ENCODE data around the gene GPBP1L1.

The GPBP1L1 gene

DNA sequence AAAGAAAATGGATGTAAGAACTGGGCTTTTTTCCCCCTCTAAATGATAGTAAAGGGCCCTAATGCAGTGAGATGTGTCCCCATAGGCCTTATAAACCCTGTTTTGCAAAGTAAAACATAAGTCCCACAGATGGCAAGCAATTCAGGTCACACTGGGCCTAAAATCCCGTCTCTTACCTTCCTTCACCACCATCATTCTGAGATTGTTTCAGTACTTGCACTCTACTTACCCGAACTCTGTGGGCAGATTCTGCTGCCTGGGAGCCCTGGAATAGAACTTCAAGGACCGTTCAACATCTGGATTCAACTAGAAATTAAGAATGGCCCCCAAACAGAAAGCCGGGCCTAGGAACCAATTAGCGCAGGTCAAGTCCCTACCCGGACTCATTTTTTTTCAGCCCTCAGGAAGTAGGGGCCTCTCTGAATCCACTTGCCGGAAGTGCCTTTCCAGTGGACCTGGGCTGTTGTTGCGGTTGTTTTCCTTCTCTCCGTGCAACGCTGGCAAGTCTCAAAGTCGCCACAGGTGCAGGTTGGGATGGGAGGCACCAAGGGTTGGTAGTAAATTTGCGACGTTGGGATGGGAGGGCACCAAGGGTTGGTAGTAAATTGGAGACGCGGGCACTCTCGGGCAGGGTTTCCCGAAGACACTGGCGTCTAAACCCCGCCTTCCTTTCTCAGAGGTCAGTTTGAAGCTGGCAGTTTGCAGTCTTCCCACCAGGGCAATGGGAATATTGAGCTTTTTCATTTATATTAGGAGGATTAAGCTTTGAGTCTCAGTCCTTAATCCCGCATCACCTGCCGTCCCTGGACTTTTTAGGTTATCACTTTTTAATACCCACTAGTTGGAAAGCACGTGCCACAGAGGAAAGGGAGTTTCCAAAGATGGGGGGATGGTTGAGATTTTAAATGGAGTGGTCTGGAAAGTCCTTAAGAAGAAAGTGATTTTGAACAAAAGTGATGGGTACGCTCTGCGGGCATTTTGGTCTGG lies 1.7 kb upstream of the GPBP1L1 start, which contains the start of gene TMEM69 (continued):
- peak; percentile 80 for TF ChIP-seq SP2 (tag by site-specific recombination; IDR thresholded peaks at IDR 0.05)
- TF ChIP-seq, protein P1, sequence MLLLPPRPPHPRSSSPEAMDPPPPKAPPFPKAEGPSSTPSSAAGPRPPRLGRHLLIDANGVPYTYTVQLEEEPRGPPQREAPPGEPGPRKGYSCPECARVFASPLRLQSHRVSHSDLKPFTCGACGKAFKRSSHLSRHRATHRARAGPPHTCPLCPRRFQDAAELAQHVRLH (tag by site-specific recombination; IDR thresholded peaks at IDR 0.05), result peak; percentile 65
- TF ChIP-seq ZBTB1 (tag by site-specific recombination; IDR thresholded peaks at IDR 0.05), result no peak
- peak; percentile 95; the same call in 1 of the 2 replicates for TF ChIP-seq ZNF391 (tag by site-specific recombination; IDR thresholded peaks at IDR 0.05; ENCODE audit: borderline replicate concordance, low read depth)
- TF ChIP-seq ZBTB49 (tag by site-specific recombination; IDR thresholded peaks at IDR 0.05; ENCODE audit: low read depth), result no peak
- TF ChIP-seq, protein P2, sequence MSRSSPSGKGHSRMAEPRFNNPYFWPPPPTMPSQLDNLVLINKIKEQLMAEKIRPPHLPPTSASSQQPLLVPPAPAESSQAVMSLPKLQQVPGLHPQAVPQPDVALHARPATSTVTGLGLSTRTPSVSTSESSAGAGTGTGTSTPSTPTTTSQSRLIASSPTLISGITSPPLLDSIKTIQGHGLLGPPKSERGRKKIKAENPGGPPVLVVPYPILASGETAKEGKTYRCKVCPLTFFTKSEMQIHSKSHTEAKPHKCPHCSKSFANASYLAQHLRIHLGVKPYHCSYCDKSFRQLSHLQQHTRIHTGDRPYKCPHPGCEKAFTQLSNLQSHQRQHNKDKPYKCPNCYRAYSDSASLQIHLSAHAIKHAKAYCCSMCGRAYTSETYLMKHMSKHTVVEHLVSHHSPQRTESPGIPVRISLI (tag by site-specific recombination; IDR thresholded peaks at IDR 0.05), result peak; percentile 87
- TF ChIP-seq, protein P3, sequence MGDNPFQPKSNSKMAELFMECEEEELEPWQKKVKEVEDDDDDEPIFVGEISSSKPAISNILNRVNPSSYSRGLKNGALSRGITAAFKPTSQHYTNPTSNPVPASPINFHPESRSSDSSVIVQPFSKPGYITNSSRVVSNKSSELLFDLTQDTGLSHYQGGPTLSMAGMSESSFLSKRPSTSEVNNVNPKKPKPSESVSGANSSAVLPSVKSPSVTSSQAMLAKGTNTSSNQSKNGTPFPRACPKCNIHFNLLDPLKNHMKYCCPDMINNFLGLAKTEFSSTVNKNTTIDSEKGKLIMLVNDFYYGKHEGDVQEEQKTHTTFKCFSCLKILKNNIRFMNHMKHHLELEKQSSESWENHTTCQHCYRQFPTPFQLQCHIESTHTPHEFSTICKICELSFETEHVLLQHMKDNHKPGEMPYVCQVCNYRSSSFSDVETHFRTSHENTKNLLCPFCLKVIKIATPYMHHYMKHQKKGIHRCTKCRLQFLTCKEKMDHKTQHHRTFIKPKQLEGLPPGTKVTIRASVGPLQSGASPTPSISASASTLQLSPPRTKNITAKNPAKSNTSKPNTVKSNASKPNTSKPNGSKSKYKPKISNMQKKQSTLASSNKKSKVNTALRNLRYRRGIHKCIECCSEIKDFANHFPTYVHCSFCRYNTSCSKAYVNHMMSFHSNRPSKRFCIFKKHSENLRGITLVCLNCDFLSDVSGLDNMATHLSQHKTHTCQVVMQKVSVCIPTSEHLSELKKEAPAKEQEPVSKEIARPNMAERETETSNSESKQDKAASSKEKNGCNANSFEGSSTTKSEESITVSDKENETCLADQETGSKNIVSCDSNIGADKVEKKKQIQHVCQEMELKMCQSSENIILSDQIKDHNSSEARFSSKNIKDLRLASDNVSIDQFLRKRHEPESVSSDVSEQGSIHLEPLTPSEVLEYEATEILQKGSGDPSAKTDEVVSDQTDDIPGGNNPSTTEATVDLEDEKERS (tag by site-specific recombination; IDR thresholded peaks at IDR 0.05), result 0 out of 2 replicates have a peak, but pooled peaks have one; percentile 53
- peak; percentile 54 for TF ChIP-seq ZBTB17 (tag by site-specific recombination; IDR thresholded peaks at IDR 0.05)
- no peak for TF ChIP-seq GLIS2 (tag by site-specific recombination; IDR thresholded peaks at IDR 0.05)
- no peak for TF ChIP-seq ZNF768 (tag by site-specific recombination; IDR thresholded peaks at IDR 0.05)
- no peak for TF ChIP-seq RBAK (tag by site-specific recombination; IDR thresholded peaks at IDR 0.05)
- TF ChIP-seq ZNF184 (tag by site-specific recombination; IDR thresholded peaks at IDR 0.05), result peak; percentile 71; the same call in 1 of the 2 replicates
- no peak for TF ChIP-seq ZNF530 (tag by site-specific recombination; IDR thresholded peaks at IDR 0.05; ENCODE audit: low read depth)
- TF ChIP-seq ZNF174 (tag by site-specific recombination; IDR thresholded peaks at IDR 0.05), result no peak
- TF ChIP-seq ZSCAN4 (tag by site-specific recombination; IDR thresholded peaks at IDR 0.05), result 0 out of 2 replicates have a peak, but pooled peaks have one; percentile 8
- TF ChIP-seq ZNF132 (tag by site-specific recombination; IDR thresholded peaks at IDR 0.05; ENCODE audit: borderline replicate concordance), result no peak
- no peak for TF ChIP-seq ZNF266 (tag by site-specific recombination; IDR thresholded peaks at IDR 0.05; ENCODE audit: low read depth)
- no peak for TF ChIP-seq ZIC2 (tag by site-specific recombination; IDR thresholded peaks at IDR 0.05)
- TF ChIP-seq WT1 (tag by site-specific recombination; IDR thresholded peaks at IDR 0.05), result no peak; the same call in 1 of the 2 replicates
- TF ChIP-seq OVOL3 (tag by site-specific recombination; IDR thresholded peaks at IDR 0.05), result no peak
- peak; percentile 92 for TF ChIP-seq ZFP37 (tag by site-specific recombination; IDR thresholded peaks at IDR 0.05)
- TF ChIP-seq, protein P4, sequence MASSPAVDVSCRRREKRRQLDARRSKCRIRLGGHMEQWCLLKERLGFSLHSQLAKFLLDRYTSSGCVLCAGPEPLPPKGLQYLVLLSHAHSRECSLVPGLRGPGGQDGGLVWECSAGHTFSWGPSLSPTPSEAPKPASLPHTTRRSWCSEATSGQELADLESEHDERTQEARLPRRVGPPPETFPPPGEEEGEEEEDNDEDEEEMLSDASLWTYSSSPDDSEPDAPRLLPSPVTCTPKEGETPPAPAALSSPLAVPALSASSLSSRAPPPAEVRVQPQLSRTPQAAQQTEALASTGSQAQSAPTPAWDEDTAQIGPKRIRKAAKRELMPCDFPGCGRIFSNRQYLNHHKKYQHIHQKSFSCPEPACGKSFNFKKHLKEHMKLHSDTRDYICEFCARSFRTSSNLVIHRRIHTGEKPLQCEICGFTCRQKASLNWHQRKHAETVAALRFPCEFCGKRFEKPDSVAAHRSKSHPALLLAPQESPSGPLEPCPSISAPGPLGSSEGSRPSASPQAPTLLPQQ (tag by site-specific recombination; IDR thresholded peaks at IDR 0.05), result peak; percentile 85
- TF ChIP-seq YY2 (tag by site-specific recombination; IDR thresholded peaks at IDR 0.05), result peak; percentile 72; the same call in 1 of the 2 replicates
- TF ChIP-seq, protein P5, sequence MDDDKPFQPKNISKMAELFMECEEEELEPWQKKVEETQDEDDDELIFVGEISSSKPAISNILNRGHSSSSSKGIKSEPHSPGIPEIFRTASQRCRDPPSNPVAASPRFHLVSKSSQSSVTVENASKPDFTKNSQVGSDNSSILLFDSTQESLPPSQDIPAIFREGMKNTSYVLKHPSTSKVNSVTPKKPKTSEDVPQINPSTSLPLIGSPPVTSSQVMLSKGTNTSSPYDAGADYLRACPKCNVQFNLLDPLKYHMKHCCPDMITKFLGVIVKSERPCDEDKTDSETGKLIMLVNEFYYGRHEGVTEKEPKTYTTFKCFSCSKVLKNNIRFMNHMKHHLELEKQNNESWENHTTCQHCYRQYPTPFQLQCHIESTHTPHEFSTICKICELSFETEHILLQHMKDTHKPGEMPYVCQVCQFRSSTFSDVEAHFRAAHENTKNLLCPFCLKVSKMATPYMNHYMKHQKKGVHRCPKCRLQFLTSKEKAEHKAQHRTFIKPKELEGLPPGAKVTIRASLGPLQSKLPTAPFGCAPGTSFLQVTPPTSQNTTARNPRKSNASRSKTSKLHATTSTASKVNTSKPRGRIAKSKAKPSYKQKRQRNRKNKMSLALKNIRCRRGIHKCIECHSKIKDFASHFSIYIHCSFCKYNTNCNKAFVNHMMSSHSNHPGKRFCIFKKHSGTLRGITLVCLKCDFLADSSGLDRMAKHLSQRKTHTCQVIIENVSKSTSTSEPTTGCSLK (tag by site-specific recombination; IDR thresholded peaks at IDR 0.05), result no peak
- TF ChIP-seq ZNF600 (tag by site-specific recombination; IDR thresholded peaks at IDR 0.05), result peak; percentile 44
- no peak for TF ChIP-seq ZFP41 (tag by site-specific recombination; IDR thresholded peaks at IDR 0.05; ENCODE audit: borderline replicate concordance)
- TF ChIP-seq ZNF585B (tag by site-specific recombination; IDR thresholded peaks at IDR 0.05), result no peak

Data from HEK293 (cell line).